GM23338 (cell line): ENCODE data around the gene CYP46A1. TPM values are rescaled to one million over a fixed set of nuclear protein-coding genes. Genes with fewer than 3 reads are reported as not detected.

ENCODE experiments used
- ATAC-seq: fragments of 200-7000 bp; cut with Tn5 transposase; 3 replicates; pipeline ENCODE4 v1.9.1; 2020
- DNase-seq: peaks from one replicate; pipeline ENCODE4 v3.0.0-alpha.2; 2015; ENCODE audit warnings: low spot score
- H2AFZ ChIP-seq: fragments of 200-600 bp; sonication (generic); 2 replicates; pipeline ENCODE4 v1.8.0; 2016; ENCODE audit warnings: antibody characterized with exemption, mild to moderate bottlenecking, moderate library complexity
- H3F3A ChIP-seq: fragments of 200-600 bp; sonication (generic); replicated peaks from 2 replicates; pipeline ENCODE4 v1.8.0; 2017; ENCODE audit warnings: antibody characterized with exemption, mixed run types, low read depth
- H3K27ac ChIP-seq: fragments of 200-600 bp; sonication (generic); 2 replicates; pipeline ENCODE4 v1.6.1; 2016; ENCODE audit warnings: low read depth
- H3K27me3 ChIP-seq: fragments of 200-600 bp; sonication (generic); 2 replicates; pipeline ENCODE4 v1.8.0; 2016; ENCODE audit warnings: mild to moderate bottlenecking, mixed run types, moderate library complexity; ENCODE audit not compliant: insufficient read depth
- H3K36me3 ChIP-seq: fragments of 200-600 bp; sonication (generic); 2 replicates; pipeline ENCODE4 v1.8.0; 2016; ENCODE audit warnings: mild to moderate bottlenecking; ENCODE audit not compliant: insufficient read depth
- H3K4me1 ChIP-seq: fragments of 200-600 bp; sonication (generic); 2 replicates; pipeline ENCODE4 v1.8.0; 2016; ENCODE audit warnings: mild to moderate bottlenecking, moderate library complexity; ENCODE audit not compliant: insufficient read depth
- H3K4me2 ChIP-seq: fragments of 200-600 bp; sonication (generic); 2 replicates; pipeline ENCODE4 v1.7.1; 2017; ENCODE audit warnings: mixed run types
- H3K4me3 ChIP-seq: fragments of 200-600 bp; sonication (generic); 2 replicates; pipeline ENCODE4 v1.6.1; 2016; ENCODE audit warnings: mixed run types
- H3K79me2 ChIP-seq: fragments of 200-600 bp; sonication (generic); replicated peaks from 2 replicates; pipeline ENCODE4 v1.8.0; 2017; ENCODE audit warnings: mild to moderate bottlenecking; ENCODE audit not compliant: insufficient read depth
- H3K9me2 ChIP-seq: fragments of 200-600 bp; sonication (generic); 2 replicates; pipeline ENCODE4 v1.8.0; 2017; ENCODE audit not compliant: insufficient read depth
- H4K20me1 ChIP-seq: fragments of 200-600 bp; sonication (generic); replicated peaks from 2 replicates; pipeline ENCODE4 v1.8.0; 2017; ENCODE audit warnings: mild to moderate bottlenecking; ENCODE audit not compliant: insufficient read depth
- H3K27ac Mint-ChIP-seq: 2 replicates; pipeline ENCODE4 v1.8.0; 2020; ENCODE audit warnings: inconsistent platforms, mild to moderate bottlenecking, moderate library complexity, mixed read lengths
- H3K27me3 Mint-ChIP-seq: 3 replicates; pipeline ENCODE4 v1.8.0; 2022; ENCODE audit warnings: low read depth, mild to moderate bottlenecking, moderate library complexity, mixed read lengths, inconsistent platforms; ENCODE audit not compliant: insufficient read depth, poor library complexity
- H3K36me3 Mint-ChIP-seq: 3 replicates; pipeline ENCODE4 v1.8.0; 2021; ENCODE audit warnings: low read depth, mild to moderate bottlenecking, inconsistent platforms, moderate library complexity, mixed read lengths
- H3K4me1 Mint-ChIP-seq: 3 replicates; pipeline ENCODE4 v1.8.0; 2020; ENCODE audit warnings: mild to moderate bottlenecking, inconsistent platforms, mixed read lengths
- H3K4me3 Mint-ChIP-seq: 3 replicates; pipeline ENCODE4 v1.8.0; 2021; ENCODE audit warnings: moderate library complexity, mild to moderate bottlenecking, inconsistent platforms, mixed read lengths
- H3K9me3 Mint-ChIP-seq: 3 replicates; pipeline ENCODE4 v1.8.0; 2020; ENCODE audit warnings: moderate library complexity, mild to moderate bottlenecking, inconsistent platforms, mixed read lengths
- CREB1 ChIP-seq: fragments of 250-450 bp; sonication (Bioruptor Pico); IDR thresholded peaks from 2 replicates; pipeline ENCODE4 v1.5.0; 2020; ENCODE audit warnings: low read depth, mild to moderate bottlenecking, moderate library complexity
- EZH2 ChIP-seq: fragments of 200-600 bp; sonication (generic); IDR thresholded peaks from one replicate; pipeline ENCODE4 v1.8.0; 2017; ENCODE audit warnings: antibody characterized with exemption, mild to moderate bottlenecking, low read depth; ENCODE audit not compliant: unreplicated experiment
- EZH2phosphoT487 ChIP-seq: fragments of 200-600 bp; sonication (generic); IDR thresholded peaks from one replicate; pipeline ENCODE4 v1.8.1; 2018; ENCODE audit warnings: antibody characterized with exemption; ENCODE audit not compliant: unreplicated experiment
- JUNB ChIP-seq: IDR thresholded peaks from one replicate; pipeline ENCODE4 v1.6.1; 2016; ENCODE audit warnings: antibody characterized with exemption; ENCODE audit not compliant: unreplicated experiment
- NANOG ChIP-seq: IDR thresholded peaks from 2 replicates; pipeline ENCODE4 v1.6.1; 2016; ENCODE audit warnings: antibody characterized with exemption, borderline replicate concordance
- POLR2AphosphoS5 ChIP-seq: IDR thresholded peaks from 2 replicates; pipeline ENCODE4 v1.6.1; 2016; ENCODE audit warnings: antibody characterized with exemption, low read depth
- STAT1 ChIP-seq: IDR thresholded peaks from one replicate; pipeline ENCODE4 v1.6.1; 2016; ENCODE audit warnings: antibody characterized with exemption; ENCODE audit not compliant: unreplicated experiment
- ZNF114 ChIP-seq: fragments of 250-450 bp; sonication (Bioruptor Pico); IDR thresholded peaks from 2 replicates; pipeline ENCODE4 v1.5.0; 2020; ENCODE audit warnings: mild to moderate bottlenecking, moderate library complexity
- ZNF331 ChIP-seq: fragments of 250-450 bp; sonication (Bioruptor Pico); IDR thresholded peaks from 2 replicates; pipeline ENCODE4 v1.5.0; 2020; ENCODE audit warnings: low read depth, mild to moderate bottlenecking, moderate library complexity
- polyA plus RNA-seq: library from polyadenylated mRNA; unstranded; fragments of >200 nt; fragmentation: Nextera tagmentation; extraction: Ambion mirVana; gene quantifications from 2 replicates; pipeline ENCODE4 v1.2.1, GENCODE V29; 2016
- total RNA-seq: library from RNA; depleted of rRNA; stranded (reverse); fragments of >200 nt; shearing (Covaris generic); gene quantifications from 2 replicates; pipeline ENCODE4 v1.2.3, GENCODE V29; 2014
- TF ChIP-seq, protein P1 (sequence below): IDR thresholded peaks from one replicate; pipeline ENCODE4 v1.6.1; 2018; ENCODE audit warnings: antibody characterized with exemption; ENCODE audit not compliant: unreplicated experiment
- TF ChIP-seq, protein P2 (sequence below), 2 experiments: fragments of 200-600 bp in 1 of 2; sonication (generic) in 1 of 2; conservative IDR thresholded peaks; 2 replicates each; pipeline versions ENCODE4 v1.5.1 to v1.6.1; 2016 to 2017; ENCODE audit warnings: antibody characterized with exemption in 2 of 2, low read depth in 2 of 2, mild to moderate bottlenecking in 2 of 2, moderate library complexity in 1 of 2
- TF ChIP-seq, protein P3 (sequence below): fragments of 250-450 bp; sonication (Bioruptor Pico); IDR thresholded peaks from 2 replicates; pipeline ENCODE4 v1.5.0; 2020; ENCODE audit warnings: mild to moderate bottlenecking, moderate library complexity
- TF ChIP-seq, protein P4 (sequence below): IDR thresholded peaks from 2 replicates; pipeline ENCODE4 v1.6.1; 2016; ENCODE audit warnings: antibody characterized with exemption

CYP46A1 gene
- total and polyA plus RNA-seq, 2 experiments from 2014 or later, result 0.59 to 0.66 TPM

DNA sequence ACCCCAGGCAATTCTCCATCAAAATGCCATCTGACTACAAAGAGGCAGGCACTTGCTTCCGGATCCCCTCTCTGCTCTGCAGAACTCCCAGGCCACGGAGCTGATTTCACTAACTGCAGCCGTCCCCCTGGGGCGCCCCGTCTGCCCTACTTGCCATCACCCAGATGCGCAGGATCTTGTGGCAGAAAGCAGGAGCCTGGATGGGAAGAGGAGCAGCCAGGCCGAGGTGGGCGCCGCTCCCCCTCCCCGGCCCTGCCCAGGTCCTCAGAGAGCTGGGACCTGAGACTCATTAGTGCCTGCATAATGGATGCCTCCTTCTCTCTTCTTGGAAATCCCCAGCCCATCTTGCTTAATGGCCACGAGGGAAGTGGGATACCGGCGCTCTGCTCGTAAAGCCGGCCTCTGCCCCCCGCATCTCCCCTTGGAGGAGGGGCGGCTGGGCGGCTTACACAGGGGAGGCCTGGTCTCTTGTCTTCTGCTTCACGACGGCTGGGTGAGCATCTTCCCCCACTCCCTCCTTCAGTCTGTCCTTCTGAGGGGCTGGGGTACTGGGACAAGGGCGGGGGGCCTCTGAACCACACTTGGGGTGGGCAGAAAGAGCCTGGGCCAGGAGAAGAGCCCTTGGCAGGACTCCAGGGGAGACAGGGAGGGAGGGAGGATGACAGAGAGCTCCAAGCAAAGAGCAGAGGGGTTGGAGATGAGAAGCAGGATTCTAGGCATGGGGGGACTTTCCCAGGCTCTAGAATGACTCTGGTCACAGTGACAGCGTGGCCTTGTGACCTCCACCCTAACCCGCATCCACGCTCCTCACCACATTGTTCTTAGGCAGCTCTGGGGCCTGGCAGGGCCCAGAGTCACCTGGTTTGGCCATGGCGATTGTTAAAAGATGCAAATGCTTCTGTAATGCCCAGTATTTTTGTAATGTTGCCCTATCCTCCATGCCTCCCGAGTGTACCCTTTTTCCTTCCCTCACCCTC is 89.7 kb downstream of the CYP46A1 start:
- H3K4me1 ChIP-seq, result peaks cover 48% of the 10 kb centered on the region
- H3K27me3 Mint-ChIP-seq, result peaks cover 7% of the 10 kb centered on the region
- DNase-seq (peak; percentile 47), ATAC-seq (peak; percentile 75)
- TF ChIP-seq, protein P1, sequence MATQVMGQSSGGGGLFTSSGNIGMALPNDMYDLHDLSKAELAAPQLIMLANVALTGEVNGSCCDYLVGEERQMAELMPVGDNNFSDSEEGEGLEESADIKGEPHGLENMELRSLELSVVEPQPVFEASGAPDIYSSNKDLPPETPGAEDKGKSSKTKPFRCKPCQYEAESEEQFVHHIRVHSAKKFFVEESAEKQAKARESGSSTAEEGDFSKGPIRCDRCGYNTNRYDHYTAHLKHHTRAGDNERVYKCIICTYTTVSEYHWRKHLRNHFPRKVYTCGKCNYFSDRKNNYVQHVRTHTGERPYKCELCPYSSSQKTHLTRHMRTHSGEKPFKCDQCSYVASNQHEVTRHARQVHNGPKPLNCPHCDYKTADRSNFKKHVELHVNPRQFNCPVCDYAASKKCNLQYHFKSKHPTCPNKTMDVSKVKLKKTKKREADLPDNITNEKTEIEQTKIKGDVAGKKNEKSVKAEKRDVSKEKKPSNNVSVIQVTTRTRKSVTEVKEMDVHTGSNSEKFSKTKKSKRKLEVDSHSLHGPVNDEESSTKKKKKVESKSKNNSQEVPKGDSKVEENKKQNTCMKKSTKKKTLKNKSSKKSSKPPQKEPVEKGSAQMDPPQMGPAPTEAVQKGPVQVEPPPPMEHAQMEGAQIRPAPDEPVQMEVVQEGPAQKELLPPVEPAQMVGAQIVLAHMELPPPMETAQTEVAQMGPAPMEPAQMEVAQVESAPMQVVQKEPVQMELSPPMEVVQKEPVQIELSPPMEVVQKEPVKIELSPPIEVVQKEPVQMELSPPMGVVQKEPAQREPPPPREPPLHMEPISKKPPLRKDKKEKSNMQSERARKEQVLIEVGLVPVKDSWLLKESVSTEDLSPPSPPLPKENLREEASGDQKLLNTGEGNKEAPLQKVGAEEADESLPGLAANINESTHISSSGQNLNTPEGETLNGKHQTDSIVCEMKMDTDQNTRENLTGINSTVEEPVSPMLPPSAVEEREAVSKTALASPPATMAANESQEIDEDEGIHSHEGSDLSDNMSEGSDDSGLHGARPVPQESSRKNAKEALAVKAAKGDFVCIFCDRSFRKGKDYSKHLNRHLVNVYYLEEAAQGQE, result no peak
- TF ChIP-seq, protein P2, sequence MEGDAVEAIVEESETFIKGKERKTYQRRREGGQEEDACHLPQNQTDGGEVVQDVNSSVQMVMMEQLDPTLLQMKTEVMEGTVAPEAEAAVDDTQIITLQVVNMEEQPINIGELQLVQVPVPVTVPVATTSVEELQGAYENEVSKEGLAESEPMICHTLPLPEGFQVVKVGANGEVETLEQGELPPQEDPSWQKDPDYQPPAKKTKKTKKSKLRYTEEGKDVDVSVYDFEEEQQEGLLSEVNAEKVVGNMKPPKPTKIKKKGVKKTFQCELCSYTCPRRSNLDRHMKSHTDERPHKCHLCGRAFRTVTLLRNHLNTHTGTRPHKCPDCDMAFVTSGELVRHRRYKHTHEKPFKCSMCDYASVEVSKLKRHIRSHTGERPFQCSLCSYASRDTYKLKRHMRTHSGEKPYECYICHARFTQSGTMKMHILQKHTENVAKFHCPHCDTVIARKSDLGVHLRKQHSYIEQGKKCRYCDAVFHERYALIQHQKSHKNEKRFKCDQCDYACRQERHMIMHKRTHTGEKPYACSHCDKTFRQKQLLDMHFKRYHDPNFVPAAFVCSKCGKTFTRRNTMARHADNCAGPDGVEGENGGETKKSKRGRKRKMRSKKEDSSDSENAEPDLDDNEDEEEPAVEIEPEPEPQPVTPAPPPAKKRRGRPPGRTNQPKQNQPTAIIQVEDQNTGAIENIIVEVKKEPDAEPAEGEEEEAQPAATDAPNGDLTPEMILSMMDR (conservative IDR thresholded peaks at IDR 0.05; ENCODE audit: low read depth in 2 of 2), result no peak
- TF ChIP-seq EZH2 (no peak), NANOG (no peak), POLR2AphosphoS5 (no peak), ZNF331 (CRISPR knock-in tag) (no peak), ZNF114 (CRISPR knock-in tag) (no peak), JUNB (no peak), CREB1 (no peak), EZH2phosphoT487 (no peak), STAT1 (no peak)
- TF ChIP-seq, protein P3, sequence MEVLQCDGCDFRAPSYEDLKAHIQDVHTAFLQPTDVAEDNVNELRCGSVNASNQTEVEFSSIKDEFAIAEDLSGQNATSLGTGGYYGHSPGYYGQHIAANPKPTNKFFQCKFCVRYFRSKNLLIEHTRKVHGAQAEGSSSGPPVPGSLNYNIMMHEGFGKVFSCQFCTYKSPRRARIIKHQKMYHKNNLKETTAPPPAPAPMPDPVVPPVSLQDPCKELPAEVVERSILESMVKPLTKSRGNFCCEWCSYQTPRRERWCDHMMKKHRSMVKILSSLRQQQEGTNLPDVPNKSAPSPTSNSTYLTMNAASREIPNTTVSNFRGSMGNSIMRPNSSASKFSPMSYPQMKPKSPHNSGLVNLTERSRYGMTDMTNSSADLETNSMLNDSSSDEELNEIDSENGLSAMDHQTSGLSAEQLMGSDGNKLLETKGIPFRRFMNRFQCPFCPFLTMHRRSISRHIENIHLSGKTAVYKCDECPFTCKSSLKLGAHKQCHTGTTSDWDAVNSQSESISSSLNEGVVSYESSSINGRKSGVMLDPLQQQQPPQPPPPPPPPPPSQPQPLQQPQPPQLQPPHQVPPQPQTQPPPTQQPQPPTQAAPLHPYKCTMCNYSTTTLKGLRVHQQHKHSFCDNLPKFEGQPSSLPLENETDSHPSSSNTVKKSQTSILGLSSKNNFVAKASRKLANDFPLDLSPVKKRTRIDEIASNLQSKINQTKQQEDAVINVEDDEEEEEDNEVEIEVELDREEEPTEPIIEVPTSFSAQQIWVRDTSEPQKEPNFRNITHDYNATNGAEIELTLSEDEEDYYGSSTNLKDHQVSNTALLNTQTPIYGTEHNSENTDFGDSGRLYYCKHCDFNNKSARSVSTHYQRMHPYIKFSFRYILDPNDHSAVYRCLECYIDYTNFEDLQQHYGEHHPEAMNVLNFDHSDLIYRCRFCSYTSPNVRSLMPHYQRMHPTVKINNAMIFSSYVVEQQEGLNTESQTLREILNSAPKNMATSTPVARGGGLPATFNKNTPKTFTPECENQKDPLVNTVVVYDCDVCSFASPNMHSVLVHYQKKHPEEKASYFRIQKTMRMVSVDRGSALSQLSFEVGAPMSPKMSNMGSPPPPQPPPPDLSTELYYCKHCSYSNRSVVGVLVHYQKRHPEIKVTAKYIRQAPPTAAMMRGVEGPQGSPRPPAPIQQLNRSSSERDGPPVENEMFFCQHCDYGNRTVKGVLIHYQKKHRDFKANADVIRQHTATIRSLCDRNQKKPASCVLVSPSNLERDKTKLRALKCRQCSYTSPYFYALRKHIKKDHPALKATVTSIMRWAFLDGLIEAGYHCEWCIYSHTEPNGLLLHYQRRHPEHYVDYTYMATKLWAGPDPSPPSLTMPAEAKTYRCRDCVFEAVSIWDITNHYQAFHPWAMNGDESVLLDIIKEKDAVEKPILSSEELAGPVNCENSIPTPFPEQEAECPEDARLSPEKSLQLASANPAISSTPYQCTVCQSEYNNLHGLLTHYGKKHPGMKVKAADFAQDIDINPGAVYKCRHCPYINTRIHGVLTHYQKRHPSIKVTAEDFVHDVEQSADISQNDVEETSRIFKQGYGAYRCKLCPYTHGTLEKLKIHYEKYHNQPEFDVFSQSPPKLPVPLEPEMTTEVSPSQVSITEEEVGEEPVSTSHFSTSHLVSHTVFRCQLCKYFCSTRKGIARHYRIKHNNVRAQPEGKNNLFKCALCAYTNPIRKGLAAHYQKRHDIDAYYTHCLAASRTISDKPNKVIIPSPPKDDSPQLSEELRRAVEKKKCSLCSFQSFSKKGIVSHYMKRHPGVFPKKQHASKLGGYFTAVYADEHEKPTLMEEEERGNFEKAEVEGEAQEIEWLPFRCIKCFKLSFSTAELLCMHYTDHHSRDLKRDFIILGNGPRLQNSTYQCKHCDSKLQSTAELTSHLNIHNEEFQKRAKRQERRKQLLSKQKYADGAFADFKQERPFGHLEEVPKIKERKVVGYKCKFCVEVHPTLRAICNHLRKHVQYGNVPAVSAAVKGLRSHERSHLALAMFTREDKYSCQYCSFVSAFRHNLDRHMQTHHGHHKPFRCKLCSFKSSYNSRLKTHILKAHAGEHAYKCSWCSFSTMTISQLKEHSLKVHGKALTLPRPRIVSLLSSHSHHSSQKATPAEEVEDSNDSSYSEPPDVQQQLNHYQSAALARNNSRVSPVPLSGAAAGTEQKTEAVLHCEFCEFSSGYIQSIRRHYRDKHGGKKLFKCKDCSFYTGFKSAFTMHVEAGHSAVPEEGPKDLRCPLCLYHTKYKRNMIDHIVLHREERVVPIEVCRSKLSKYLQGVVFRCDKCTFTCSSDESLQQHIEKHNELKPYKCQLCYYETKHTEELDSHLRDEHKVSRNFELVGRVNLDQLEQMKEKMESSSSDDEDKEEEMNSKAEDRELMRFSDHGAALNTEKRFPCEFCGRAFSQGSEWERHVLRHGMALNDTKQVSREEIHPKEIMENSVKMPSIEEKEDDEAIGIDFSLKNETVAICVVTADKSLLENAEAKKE (CRISPR knock-in tag), result no peak
- TF ChIP-seq, protein P4, sequence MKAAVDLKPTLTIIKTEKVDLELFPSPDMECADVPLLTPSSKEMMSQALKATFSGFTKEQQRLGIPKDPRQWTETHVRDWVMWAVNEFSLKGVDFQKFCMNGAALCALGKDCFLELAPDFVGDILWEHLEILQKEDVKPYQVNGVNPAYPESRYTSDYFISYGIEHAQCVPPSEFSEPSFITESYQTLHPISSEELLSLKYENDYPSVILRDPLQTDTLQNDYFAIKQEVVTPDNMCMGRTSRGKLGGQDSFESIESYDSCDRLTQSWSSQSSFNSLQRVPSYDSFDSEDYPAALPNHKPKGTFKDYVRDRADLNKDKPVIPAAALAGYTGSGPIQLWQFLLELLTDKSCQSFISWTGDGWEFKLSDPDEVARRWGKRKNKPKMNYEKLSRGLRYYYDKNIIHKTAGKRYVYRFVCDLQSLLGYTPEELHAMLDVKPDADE, result no peak
- H3K4me2 ChIP-seq, result peak overlapping the region; percentile 77
- peak overlapping the region; percentile 99 for H2AFZ ChIP-seq
- peaks cover 5% of the 10 kb centered on the region; the same call in 1 of the 2 replicates for H3F3A ChIP-seq
- no peaks in the 10 kb centered on the region for H3K9me2 ChIP-seq
- peaks cover 3% of the 10 kb centered on the region; the same call in 2 of the 3 replicates for H3K36me3 Mint-ChIP-seq
- H4K20me1 ChIP-seq, result no peaks in the 10 kb centered on the region
- no peak overlapping the region for H3K27ac ChIP-seq
- no peaks in the 10 kb centered on the region for H3K27me3 ChIP-seq
- peaks cover 5% of the 10 kb centered on the region; the same call in 2 of the 3 replicates for H3K9me3 Mint-ChIP-seq
- no peak overlapping the region for H3K27ac Mint-ChIP-seq
- H3K36me3 ChIP-seq, result no peaks in the 10 kb centered on the region
- peaks cover 34% of the 10 kb centered on the region for H3K4me1 Mint-ChIP-seq
- peak overlapping the region; percentile 21 for H3K4me3 Mint-ChIP-seq
- H3K4me3 ChIP-seq, result peak overlapping the region; percentile 46
- no peaks in the 10 kb centered on the region for H3K79me2 ChIP-seq
